PC-9 (cell line): Measurements from ENCODE around the gene PCDHGA1.

Source experiments
- EZH2 ChIP-seq: fragments of 200-600 bp; sonication (generic); IDR thresholded peaks from 2 replicates; pipeline ENCODE4 v1.8.0; 2017; ENCODE audit warnings: antibody characterized with exemption, low read depth
- TF ChIP-seq, protein P1 (sequence below): fragments of 200-600 bp; sonication (generic); conservative IDR thresholded peaks from 2 replicates; pipeline ENCODE4 v1.6.1; 2017; ENCODE audit warnings: mixed run types, antibody characterized with exemption, mild to moderate bottlenecking, moderate library complexity

DNA sequence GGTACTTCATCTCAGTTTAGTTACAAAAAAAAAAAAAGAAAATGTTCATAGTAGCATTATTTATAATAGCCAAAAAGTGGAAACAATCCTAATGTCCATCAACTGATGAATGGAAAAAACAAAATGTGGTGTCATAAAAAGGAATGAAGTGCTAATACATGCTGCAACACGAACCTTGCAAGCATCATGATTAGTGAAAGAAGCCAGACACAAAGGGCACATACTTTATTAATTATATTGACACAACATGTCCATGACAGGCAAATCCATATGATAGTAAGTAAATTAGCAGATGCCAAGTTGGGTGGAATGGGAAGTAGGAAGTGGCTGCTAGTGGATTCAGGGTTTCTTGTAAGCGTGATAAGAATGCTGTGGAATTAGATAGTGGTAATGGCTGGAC, 212.7 kb downstream of the PCDHGA1 start:
- TF ChIP-seq, protein P1, sequence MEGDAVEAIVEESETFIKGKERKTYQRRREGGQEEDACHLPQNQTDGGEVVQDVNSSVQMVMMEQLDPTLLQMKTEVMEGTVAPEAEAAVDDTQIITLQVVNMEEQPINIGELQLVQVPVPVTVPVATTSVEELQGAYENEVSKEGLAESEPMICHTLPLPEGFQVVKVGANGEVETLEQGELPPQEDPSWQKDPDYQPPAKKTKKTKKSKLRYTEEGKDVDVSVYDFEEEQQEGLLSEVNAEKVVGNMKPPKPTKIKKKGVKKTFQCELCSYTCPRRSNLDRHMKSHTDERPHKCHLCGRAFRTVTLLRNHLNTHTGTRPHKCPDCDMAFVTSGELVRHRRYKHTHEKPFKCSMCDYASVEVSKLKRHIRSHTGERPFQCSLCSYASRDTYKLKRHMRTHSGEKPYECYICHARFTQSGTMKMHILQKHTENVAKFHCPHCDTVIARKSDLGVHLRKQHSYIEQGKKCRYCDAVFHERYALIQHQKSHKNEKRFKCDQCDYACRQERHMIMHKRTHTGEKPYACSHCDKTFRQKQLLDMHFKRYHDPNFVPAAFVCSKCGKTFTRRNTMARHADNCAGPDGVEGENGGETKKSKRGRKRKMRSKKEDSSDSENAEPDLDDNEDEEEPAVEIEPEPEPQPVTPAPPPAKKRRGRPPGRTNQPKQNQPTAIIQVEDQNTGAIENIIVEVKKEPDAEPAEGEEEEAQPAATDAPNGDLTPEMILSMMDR: no peak
- no peak for TF ChIP-seq EZH2
